A673 (cell line): ENCODE measurements around the gene PKP3. TPM values are rescaled to one million over a fixed set of nuclear protein-coding genes. Genes with fewer than 3 reads are reported as not detected.

Experiments
- BruUV-seq: library from RNA; stranded (reverse); fragments of 400-500 nt; replicated peaks from 2 replicates; lab custom pipeline; 2021; lab: Mats Ljungman, UMichigan
- CTCF ChIA-PET: fragments of 300-600 bp; sonication (Branson Sonifier 250); formaldehyde crosslinking; loops from one replicate; lab custom pipeline; 2022; ENCODE audit warnings: antibody characterized with exemption; lab: Charles Lee
- POLR2A ChIA-PET: fragments of 300-600 bp; sonication (Branson Sonifier 250); formaldehyde crosslinking; loops from one replicate; lab custom pipeline; 2022; ENCODE audit warnings: antibody characterized with exemption; ENCODE audit not compliant: low non-redundant PET; lab: Charles Lee
- DNase-seq: peaks from one replicate; pipeline ENCODE4 v3.0.0-alpha.2; 2015; ENCODE audit warnings: low spot score
- H3K27ac ChIP-seq: fragments of 200-600 bp; sonication (generic); 2 replicates; pipeline ENCODE4 v1.5.1; 2016; ENCODE audit warnings: mixed run types, low read depth, mild to moderate bottlenecking, mixed read lengths, antibody characterized with exemption, low read length; ENCODE audit not compliant: poor library complexity, severe bottlenecking
- H3K27me3 ChIP-seq: fragments of 200-600 bp; sonication (generic); replicated peaks from 2 replicates; pipeline ENCODE4 v1.6.1; 2017; ENCODE audit warnings: mixed run types, low read depth, mild to moderate bottlenecking, mixed read lengths, antibody characterized with exemption, low read length; ENCODE audit not compliant: insufficient read depth, poor library complexity
- H3K36me3 ChIP-seq: fragments of 200-600 bp; sonication (generic); 2 replicates; pipeline ENCODE4 v1.6.1; 2016; ENCODE audit warnings: mixed run types, mild to moderate bottlenecking, mixed read lengths, antibody characterized with exemption, low read length; ENCODE audit not compliant: insufficient read depth, poor library complexity, severe bottlenecking
- H3K4me1 ChIP-seq: fragments of 200-600 bp; sonication (generic); 2 replicates; pipeline ENCODE4 v1.6.1; 2017; ENCODE audit warnings: mixed run types, mild to moderate bottlenecking, mixed read lengths, antibody characterized with exemption, low read length; ENCODE audit not compliant: insufficient read depth, poor library complexity, severe bottlenecking
- H3K4me3 ChIP-seq: fragments of 200-600 bp; sonication (generic); 2 replicates; pipeline ENCODE4 v1.5.1; 2016; ENCODE audit warnings: low read depth, mixed run types, mild to moderate bottlenecking, mixed read lengths, low read length; ENCODE audit not compliant: poor library complexity, severe bottlenecking
- H3K9me3 ChIP-seq: fragments of 200-600 bp; sonication (generic); 2 replicates; pipeline ENCODE4 v1.6.1; 2016; ENCODE audit warnings: mixed run types, low read depth, mild to moderate bottlenecking, mixed read lengths, antibody characterized with exemption, low read length; ENCODE audit not compliant: poor library complexity, severe bottlenecking
- CTCF ChIP-seq: fragments of 300-800, 200-600 bp; sonication (generic); conservative IDR thresholded peaks from 2 replicates; pipeline ENCODE4 v1.5.1; 2017; ENCODE audit warnings: low read depth, mild to moderate bottlenecking, antibody characterized with exemption, low read length, moderate library complexity, mixed read lengths
- EZH2 ChIP-seq: fragments of 200-600 bp; sonication (generic); IDR thresholded peaks from 2 replicates; pipeline ENCODE4 v1.6.1; 2017; ENCODE audit warnings: borderline replicate concordance, low read depth, mild to moderate bottlenecking, mixed read lengths, antibody characterized with exemption, low read length; ENCODE audit not compliant: poor library complexity, severe bottlenecking
- intact Hi-C: fragments of 100-400 bp; cut with micrococcal nuclease; formaldehyde crosslinking; loops from one replicate; pipeline ENCODE4 v1.10.0; 2022; ENCODE audit not compliant: unreplicated experiment
- total RNA-seq: library from RNA; stranded (reverse); gene quantifications from 2 replicates; pipeline ENCODE4 v1.2.3, GENCODE V29; 2021

PKP3 gene
- total RNA-seq, 1 experiment from 2014 or later, result not detected

- ChIA-PET CTCF (no interaction called here), POLR2A (no interaction called here)
- H3K27ac ChIP-seq, result no peak overlapping the region
- no peak for TF ChIP-seq CTCF
- TF ChIP-seq EZH2, result no peak
- no TSS peak for BruUV-seq
- H3K4me1 ChIP-seq, result peaks cover 8% of the 10 kb centered on the region
- intact Hi-C loops, result no loop called here
- no peaks in the 10 kb centered on the region for H3K27me3 ChIP-seq
- H3K4me3 ChIP-seq, result no peak overlapping the region
- DNase-seq, result no peak
- H3K36me3 ChIP-seq, result no peaks in the 10 kb centered on the region
- no peaks in the 10 kb centered on the region for H3K9me3 ChIP-seq
Observed at GRCh38 chr11:454043-454442, 60.0 kb downstream of the PKP3 start.

Other genes starting within 250 kb of the PKP3 start
- gene SCGB1C1, start 201.1 kb upstream of the PKP3 start, total RNA-seq, result not detected in 2 replicates
- gene BET1L, start 186.8 kb upstream of the PKP3 start, total RNA-seq, result 22.2 and 26.2 TPM in 2 replicates
- 78.2 and 88.2 TPM in 2 replicates for gene RIC8A, start 186.5 kb upstream of the PKP3 start, total RNA-seq
- gene SIRT3, start 157.9 kb upstream of the PKP3 start, total RNA-seq, result 13.6 and 17.1 TPM in 2 replicates
- gene PSMD13, start 157.2 kb upstream of the PKP3 start, total RNA-seq, result 195 and 199 TPM in 2 replicates
- not detected in 2 replicates for gene NLRP6, start 115.8 kb upstream of the PKP3 start, total RNA-seq
- 5.4 and 8.6 TPM in 2 replicates for gene PGGHG, start 105.1 kb upstream of the PKP3 start, total RNA-seq
- not detected in 2 replicates for gene IFITM5, start 94.7 kb upstream of the PKP3 start, total RNA-seq
- 23.3 and 25.5 TPM in 2 replicates for gene IFITM2, start 86.4 kb upstream of the PKP3 start, total RNA-seq
- gene IFITM1, start 80.2 kb upstream of the PKP3 start, total RNA-seq, result 24.4 and 34.1 TPM in 2 replicates
- 87.6 and 99.8 TPM in 2 replicates for gene IFITM3, start 73.3 kb upstream of the PKP3 start, total RNA-seq
- gene B4GALNT4, start 24.7 kb upstream of the PKP3 start, total RNA-seq, result 19.0 and 28.9 TPM in 2 replicates
- 16.6 and 17.6 TPM in 2 replicates for gene SIGIRR, start 20.8 kb downstream of the PKP3 start, total RNA-seq
- 0.26 TPM in 1 of 2 replicates, not detected in the other for gene ANO9, start 47.8 kb downstream of the PKP3 start, total RNA-seq
- gene PTDSS2, start 56.1 kb downstream of the PKP3 start, total RNA-seq, result 33.5 and 37.6 TPM in 2 replicates
- 94.6 and 95.4 TPM in 2 replicates for gene RNH1, start 113.0 kb downstream of the PKP3 start, total RNA-seq
- 82.8 and 90.2 TPM in 2 replicates for gene HRAS, start 141.4 kb downstream of the PKP3 start, total RNA-seq
- 2.1 and 2.5 TPM in 2 replicates for gene LRRC56, start 143.3 kb downstream of the PKP3 start, total RNA-seq
- 1.1 and 1.7 TPM in 2 replicates for gene LMNTD2, start 166.5 kb downstream of the PKP3 start, total RNA-seq
- gene RASSF7, start 166.8 kb downstream of the PKP3 start, total RNA-seq, result 4.6 and 6.2 TPM in 2 replicates
- gene PHRF1, start 182.3 kb downstream of the PKP3 start, total RNA-seq, result 40.2 and 43.0 TPM in 2 replicates
- 8.7 and 8.8 TPM in 2 replicates for gene IRF7, start 221.7 kb downstream of the PKP3 start, total RNA-seq
- gene CDHR5, start 230.7 kb downstream of the PKP3 start, total RNA-seq, result not detected in 2 replicates
- 1.1 TPM in 1 of 2 replicates, not detected in the other for gene SCT, start 233.0 kb downstream of the PKP3 start, total RNA-seq
- gene DRD4, start 243.1 kb downstream of the PKP3 start, total RNA-seq, result 3.0 and 3.7 TPM in 2 replicates